ENCODE results near the gene MYBPC1.

DNA sequence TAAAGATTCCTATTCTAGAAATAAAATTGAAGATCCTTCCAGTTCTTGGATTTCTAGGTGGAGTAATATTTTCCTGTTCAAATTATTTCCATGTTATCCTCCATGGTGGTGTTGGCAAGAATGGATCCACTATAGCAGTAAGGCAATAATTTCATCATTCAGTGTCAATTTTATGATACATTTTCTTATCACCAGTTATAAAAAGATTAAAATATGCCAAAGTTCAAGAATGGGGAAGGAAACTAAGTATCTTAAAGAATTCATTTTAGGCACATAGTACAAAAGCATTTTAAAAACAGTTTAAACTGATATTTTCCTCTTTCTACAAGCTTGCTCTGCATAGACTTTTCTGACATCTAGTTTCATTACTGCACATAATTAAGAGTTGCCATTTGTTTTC lies 125.3 kb downstream of the MYBPC1 start:
- TF ChIP-seq EZH2 (IDR thresholded peaks at IDR 0.05; ENCODE audit: low read depth, unreplicated experiment) (no peak), POLR2AphosphoS5 (IDR thresholded peaks at IDR 0.05; ENCODE audit: low read depth) (no peak), JUNB (IDR thresholded peaks at IDR 0.05; ENCODE audit: unreplicated experiment) (no peak), CREB1 (CRISPR knock-in tag; IDR thresholded peaks at IDR 0.05; ENCODE audit: low read depth) (no peak), ZNF331 (CRISPR knock-in tag; IDR thresholded peaks at IDR 0.05; ENCODE audit: low read depth) (no peak), EZH2phosphoT487 (IDR thresholded peaks at IDR 0.05; ENCODE audit: unreplicated experiment) (no peak), ETS1 (IDR thresholded peaks at IDR 0.05) (no peak), NANOG (IDR thresholded peaks at IDR 0.05; ENCODE audit: borderline replicate concordance) (no peak), STAT1 (IDR thresholded peaks at IDR 0.05; ENCODE audit: unreplicated experiment) (no peak), ZNF114 (CRISPR knock-in tag; IDR thresholded peaks at IDR 0.05) (no peak)
- TF ChIP-seq, protein P1, sequence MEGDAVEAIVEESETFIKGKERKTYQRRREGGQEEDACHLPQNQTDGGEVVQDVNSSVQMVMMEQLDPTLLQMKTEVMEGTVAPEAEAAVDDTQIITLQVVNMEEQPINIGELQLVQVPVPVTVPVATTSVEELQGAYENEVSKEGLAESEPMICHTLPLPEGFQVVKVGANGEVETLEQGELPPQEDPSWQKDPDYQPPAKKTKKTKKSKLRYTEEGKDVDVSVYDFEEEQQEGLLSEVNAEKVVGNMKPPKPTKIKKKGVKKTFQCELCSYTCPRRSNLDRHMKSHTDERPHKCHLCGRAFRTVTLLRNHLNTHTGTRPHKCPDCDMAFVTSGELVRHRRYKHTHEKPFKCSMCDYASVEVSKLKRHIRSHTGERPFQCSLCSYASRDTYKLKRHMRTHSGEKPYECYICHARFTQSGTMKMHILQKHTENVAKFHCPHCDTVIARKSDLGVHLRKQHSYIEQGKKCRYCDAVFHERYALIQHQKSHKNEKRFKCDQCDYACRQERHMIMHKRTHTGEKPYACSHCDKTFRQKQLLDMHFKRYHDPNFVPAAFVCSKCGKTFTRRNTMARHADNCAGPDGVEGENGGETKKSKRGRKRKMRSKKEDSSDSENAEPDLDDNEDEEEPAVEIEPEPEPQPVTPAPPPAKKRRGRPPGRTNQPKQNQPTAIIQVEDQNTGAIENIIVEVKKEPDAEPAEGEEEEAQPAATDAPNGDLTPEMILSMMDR (conservative IDR thresholded peaks at IDR 0.05; ENCODE audit: low read depth in 2 of 2) = no peak
- TF ChIP-seq, protein P2, sequence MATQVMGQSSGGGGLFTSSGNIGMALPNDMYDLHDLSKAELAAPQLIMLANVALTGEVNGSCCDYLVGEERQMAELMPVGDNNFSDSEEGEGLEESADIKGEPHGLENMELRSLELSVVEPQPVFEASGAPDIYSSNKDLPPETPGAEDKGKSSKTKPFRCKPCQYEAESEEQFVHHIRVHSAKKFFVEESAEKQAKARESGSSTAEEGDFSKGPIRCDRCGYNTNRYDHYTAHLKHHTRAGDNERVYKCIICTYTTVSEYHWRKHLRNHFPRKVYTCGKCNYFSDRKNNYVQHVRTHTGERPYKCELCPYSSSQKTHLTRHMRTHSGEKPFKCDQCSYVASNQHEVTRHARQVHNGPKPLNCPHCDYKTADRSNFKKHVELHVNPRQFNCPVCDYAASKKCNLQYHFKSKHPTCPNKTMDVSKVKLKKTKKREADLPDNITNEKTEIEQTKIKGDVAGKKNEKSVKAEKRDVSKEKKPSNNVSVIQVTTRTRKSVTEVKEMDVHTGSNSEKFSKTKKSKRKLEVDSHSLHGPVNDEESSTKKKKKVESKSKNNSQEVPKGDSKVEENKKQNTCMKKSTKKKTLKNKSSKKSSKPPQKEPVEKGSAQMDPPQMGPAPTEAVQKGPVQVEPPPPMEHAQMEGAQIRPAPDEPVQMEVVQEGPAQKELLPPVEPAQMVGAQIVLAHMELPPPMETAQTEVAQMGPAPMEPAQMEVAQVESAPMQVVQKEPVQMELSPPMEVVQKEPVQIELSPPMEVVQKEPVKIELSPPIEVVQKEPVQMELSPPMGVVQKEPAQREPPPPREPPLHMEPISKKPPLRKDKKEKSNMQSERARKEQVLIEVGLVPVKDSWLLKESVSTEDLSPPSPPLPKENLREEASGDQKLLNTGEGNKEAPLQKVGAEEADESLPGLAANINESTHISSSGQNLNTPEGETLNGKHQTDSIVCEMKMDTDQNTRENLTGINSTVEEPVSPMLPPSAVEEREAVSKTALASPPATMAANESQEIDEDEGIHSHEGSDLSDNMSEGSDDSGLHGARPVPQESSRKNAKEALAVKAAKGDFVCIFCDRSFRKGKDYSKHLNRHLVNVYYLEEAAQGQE (IDR thresholded peaks at IDR 0.05; ENCODE audit: unreplicated experiment) = no peak
- TF ChIP-seq, protein P3, sequence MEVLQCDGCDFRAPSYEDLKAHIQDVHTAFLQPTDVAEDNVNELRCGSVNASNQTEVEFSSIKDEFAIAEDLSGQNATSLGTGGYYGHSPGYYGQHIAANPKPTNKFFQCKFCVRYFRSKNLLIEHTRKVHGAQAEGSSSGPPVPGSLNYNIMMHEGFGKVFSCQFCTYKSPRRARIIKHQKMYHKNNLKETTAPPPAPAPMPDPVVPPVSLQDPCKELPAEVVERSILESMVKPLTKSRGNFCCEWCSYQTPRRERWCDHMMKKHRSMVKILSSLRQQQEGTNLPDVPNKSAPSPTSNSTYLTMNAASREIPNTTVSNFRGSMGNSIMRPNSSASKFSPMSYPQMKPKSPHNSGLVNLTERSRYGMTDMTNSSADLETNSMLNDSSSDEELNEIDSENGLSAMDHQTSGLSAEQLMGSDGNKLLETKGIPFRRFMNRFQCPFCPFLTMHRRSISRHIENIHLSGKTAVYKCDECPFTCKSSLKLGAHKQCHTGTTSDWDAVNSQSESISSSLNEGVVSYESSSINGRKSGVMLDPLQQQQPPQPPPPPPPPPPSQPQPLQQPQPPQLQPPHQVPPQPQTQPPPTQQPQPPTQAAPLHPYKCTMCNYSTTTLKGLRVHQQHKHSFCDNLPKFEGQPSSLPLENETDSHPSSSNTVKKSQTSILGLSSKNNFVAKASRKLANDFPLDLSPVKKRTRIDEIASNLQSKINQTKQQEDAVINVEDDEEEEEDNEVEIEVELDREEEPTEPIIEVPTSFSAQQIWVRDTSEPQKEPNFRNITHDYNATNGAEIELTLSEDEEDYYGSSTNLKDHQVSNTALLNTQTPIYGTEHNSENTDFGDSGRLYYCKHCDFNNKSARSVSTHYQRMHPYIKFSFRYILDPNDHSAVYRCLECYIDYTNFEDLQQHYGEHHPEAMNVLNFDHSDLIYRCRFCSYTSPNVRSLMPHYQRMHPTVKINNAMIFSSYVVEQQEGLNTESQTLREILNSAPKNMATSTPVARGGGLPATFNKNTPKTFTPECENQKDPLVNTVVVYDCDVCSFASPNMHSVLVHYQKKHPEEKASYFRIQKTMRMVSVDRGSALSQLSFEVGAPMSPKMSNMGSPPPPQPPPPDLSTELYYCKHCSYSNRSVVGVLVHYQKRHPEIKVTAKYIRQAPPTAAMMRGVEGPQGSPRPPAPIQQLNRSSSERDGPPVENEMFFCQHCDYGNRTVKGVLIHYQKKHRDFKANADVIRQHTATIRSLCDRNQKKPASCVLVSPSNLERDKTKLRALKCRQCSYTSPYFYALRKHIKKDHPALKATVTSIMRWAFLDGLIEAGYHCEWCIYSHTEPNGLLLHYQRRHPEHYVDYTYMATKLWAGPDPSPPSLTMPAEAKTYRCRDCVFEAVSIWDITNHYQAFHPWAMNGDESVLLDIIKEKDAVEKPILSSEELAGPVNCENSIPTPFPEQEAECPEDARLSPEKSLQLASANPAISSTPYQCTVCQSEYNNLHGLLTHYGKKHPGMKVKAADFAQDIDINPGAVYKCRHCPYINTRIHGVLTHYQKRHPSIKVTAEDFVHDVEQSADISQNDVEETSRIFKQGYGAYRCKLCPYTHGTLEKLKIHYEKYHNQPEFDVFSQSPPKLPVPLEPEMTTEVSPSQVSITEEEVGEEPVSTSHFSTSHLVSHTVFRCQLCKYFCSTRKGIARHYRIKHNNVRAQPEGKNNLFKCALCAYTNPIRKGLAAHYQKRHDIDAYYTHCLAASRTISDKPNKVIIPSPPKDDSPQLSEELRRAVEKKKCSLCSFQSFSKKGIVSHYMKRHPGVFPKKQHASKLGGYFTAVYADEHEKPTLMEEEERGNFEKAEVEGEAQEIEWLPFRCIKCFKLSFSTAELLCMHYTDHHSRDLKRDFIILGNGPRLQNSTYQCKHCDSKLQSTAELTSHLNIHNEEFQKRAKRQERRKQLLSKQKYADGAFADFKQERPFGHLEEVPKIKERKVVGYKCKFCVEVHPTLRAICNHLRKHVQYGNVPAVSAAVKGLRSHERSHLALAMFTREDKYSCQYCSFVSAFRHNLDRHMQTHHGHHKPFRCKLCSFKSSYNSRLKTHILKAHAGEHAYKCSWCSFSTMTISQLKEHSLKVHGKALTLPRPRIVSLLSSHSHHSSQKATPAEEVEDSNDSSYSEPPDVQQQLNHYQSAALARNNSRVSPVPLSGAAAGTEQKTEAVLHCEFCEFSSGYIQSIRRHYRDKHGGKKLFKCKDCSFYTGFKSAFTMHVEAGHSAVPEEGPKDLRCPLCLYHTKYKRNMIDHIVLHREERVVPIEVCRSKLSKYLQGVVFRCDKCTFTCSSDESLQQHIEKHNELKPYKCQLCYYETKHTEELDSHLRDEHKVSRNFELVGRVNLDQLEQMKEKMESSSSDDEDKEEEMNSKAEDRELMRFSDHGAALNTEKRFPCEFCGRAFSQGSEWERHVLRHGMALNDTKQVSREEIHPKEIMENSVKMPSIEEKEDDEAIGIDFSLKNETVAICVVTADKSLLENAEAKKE (CRISPR knock-in tag; IDR thresholded peaks at IDR 0.05) = no peak

Measured in GM23338 (cell line).